Stimulated activated CD8-positive, alpha-beta memory T cell treated with anti-CD3 and anti-CD28 coated beads, Interleukin-15, amount 100 ng/mL, for 1 hour (primary cell): Measurements from ENCODE around the gene ADGRG6.
"Not testable (repeated sequence)": the region's sequence is repeated elsewhere in the genome, so short reads cannot be mapped to it uniquely, and the experiment has no call there.

ENCODE experiments used
- DNase-seq: peaks from one replicate; pipeline ENCODE4 v3.0.0-alpha.2; 2020; ENCODE audit warnings: low read depth

Gene ADGRG6

DNA sequence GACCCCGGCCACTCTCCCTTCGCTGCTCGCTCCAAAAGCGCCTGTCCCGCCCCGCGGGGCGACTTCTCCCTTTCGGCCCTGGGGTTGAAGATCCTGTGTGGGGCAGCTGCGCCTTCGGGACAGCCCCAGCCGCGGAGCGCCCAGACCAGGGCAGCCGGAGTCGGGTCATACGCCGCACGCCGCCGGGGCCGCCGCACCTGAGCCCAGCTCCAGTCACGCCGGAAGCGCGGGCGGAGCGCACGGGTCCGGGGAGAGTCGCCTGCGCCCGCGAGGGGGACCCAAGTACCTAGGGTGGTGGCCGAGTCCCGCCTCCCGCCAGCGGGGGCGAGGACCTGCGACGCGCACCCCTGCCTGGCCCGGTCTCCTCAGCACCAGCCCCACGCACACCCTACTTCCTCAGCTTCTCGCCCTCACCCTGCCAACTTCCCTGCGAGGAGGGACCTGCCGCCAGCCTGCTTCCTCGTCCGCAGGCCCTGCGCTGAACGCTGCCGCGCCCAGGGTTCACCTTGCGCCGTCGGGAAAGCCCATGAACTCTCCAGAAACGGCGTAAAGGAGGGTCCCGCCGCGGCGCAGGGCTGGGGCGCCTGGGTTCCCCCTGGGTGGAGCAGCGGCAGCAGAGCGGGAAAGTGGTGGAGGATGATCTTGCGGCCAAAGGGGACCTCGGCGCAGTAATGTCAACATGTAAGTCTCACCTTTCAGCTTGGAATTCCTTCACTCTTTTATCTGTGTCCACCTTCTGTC lies at the start of gene ADGRG6:
TSS of gene ADGRG6 (plus strand) at position 357 of the 741 bp plus-strand sequence. CDS start at position 680, 323 bp downstream.
- no peak for DNase-seq

DNA sequence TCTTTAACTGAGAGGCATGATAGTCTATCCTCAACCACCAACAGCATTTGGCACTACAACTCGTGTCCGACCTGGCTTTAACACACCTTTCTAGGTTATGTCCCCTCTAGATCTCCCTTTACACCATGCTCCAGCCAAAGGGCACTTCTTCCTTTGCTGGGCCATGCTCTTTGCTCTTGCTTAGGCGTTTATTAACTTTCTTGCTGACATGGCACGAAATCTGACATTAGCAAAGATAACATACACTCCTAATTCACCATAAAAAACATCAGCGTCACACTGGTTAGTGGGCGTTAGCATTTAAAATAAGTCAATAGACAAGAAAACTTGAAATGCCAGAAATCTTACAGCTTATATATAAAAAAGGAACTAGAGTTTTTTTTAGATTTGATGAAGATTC lies 47.3 kb upstream of the ADGRG6 start:
- DNase-seq = no peak

DNA sequence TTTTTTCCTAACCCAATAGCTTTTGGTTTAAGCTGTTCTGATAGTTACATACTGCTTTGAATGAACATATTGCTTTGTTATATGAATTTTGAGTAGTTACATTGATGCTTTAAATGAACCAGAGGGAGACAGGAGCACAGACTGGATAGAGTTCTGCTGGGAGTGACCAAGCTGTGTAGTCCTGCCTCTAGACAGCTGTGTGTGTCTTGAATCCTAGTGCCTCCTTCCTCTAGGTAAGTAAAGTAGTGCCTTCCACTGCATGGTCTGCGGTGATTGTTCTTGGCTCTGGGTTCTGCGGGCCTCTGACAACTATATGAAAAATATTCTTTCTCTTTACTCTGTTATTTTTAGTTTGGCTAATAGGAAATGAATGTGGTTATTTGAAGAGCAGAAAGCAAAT lies 46.0 kb upstream of the ADGRG6 start:
- DNase-seq = no peak

GRCh38 chr6:142258305-142258704 lies 43.5 kb upstream of the ADGRG6 start:
- no peak for DNase-seq

- DNase-seq = no peak
Measured at GRCh38 chr6:142258757-142259156, 43.0 kb upstream of the ADGRG6 start.

- no peak for DNase-seq
Measured at GRCh38 chr6:142260748-142261147, 41.1 kb upstream of the ADGRG6 start.

DNA sequence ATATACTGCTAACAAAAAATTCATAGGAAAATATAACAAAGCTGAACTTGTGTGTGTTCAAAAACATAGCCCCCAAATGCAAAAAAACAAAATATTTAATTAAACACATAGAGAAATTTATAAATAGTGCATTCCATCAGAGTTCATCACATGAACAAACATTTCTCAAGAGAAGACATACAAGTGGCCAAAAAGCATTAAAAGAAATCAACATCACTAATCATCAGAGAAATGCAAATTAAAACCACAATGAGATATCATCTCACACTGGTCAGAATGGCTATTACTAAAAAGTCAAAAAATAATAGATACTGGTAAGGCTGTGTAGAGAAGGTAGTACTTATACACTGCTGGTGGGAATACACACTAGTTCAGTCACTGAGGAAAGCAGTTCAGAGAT lies 39.6 kb upstream of the ADGRG6 start:
- DNase-seq = no peak

- no peak for DNase-seq
Measured at GRCh38 chr6:142265476-142265875, 36.3 kb upstream of the ADGRG6 start.

DNA sequence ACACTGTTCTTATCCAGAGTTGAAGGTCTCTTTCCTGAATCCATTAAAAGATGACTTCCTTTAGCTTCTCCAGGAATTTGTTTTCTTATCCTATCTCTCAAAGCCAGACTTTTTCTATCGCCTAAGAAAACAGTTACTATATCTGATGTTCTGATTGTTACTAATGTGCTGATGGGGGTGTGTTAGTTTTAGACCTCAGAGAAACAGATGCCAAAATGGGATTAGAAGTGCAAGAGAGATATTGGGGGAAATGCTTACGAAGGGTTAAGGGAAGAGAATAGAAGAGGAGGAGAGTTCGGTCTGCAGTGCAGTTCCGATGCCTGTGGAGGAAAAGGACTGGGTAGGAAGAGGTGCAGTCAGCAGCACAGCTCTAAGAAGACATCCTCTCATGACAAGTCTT lies 35.7 kb upstream of the ADGRG6 start:
- no peak for DNase-seq

DNA sequence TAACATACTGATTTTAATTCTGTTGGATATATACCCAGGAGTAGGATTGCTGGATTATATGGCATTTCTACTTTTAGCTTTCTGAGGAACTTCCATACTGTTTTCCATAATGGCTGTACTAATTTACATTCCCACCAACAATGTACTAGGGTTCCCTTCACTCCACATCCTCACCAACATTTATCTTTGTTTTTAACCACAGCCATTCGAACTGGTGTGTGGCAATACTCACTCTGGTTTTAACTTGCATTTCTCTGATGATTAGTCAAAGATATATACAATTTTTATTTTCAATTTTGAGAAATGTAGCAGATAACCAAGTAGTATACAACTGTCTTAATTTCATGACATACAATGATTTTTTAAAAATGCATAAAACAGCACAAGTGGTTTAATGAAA lies 30.3 kb upstream of the ADGRG6 start:
- no peak for DNase-seq

- no peak for DNase-seq
Measured at GRCh38 chr6:142274656-142275055, 27.2 kb upstream of the ADGRG6 start.

DNA sequence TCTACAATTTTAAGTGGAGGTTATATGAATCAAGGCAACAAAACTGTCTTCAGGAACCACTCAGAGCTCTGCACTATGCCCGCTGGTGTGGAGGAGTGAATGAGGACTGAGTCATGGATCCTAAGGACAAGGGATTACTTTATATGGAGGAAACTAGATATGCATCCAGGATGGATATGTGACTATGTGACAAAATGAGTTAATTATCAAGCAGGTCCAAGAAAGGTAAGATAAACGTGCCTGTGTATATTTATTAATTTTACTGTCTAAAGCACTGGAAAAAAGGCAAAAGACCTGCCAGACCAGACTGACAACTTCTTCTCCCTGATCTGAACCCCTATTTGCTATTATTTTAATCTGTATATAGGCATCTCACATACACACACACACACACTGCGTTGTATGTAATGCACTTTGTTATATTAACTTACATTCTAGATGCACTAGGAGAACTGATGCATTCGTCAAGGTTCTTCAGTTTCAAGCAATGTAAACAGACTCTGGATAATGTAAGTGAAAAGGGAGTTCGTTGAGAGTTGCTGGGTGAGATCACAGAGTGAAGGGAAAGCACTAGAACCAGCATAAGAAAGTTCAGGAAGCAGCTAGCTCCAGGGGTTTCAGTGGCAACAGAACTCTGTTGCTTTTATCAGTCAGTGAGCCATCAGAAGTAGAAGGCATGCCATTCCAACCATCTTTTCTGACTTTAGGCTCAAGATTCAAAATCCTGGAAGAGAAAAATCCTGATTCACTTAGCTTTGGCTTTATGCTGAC lies 26.4 kb upstream of the ADGRG6 start:
- no peak for DNase-seq

- no peak for DNase-seq
Measured at GRCh38 chr6:142276256-142276655, 25.6 kb upstream of the ADGRG6 start.

DNA sequence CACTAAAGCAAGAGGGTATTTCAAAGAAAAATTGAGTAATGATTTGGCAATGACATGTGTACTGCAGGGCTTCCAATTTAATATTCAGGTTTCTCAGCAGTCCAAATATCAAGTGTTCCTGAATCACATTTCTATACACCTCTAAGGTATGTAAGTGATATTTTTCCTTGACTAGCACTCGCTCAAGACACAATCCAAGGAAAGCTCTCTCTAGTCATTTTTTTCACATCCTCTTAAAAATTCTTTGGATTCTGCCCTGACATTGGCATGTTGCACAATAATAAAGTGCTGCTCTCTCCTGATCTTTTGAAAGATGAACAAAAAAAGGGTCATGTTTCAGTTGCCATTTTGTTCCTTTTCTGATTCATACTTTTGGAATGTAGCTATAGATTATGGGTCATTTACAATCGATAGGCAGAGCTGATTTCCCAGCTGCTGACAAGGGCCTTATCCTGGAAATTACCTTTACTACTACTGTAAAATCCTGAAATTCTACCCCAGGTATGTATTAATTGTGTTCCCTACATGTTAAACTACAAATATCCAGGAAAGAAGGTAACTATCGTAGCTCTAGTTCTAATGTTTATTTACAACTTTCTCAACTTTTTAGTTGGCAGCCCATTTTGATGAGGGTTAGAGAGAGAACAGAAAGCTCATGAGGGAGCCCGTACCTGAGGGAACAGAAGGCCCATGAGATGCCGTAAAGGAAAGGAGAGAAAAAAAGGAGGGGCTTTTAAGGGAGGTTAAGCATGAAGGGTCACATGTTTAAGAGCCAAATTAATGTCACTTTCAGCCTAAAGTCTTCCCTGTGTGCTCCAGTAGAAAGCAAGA lies 22.2 kb upstream of the ADGRG6 start:
- no peak for DNase-seq

DNA sequence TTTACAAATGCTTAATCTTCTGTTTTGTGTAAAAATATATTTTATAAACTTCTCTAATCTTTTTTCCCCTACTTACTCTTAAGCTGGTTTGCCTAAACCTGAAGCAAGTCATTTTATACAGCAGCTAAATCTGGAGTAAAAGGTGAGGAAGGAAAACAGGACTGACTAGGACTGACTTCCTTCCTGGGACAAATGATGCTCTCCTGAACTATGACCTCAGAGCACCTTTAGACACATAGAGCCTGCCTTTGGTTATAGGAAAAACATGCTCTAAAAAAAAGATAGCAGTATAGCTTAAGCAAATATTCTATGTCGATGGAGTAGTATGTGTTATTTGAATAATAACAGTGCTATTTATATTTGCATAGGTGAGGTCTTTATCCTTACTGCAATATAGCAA lies 21.5 kb upstream of the ADGRG6 start:
- no peak for DNase-seq

- DNase-seq = no peak
Measured at GRCh38 chr6:142280927-142281326, 20.9 kb upstream of the ADGRG6 start.

DNA sequence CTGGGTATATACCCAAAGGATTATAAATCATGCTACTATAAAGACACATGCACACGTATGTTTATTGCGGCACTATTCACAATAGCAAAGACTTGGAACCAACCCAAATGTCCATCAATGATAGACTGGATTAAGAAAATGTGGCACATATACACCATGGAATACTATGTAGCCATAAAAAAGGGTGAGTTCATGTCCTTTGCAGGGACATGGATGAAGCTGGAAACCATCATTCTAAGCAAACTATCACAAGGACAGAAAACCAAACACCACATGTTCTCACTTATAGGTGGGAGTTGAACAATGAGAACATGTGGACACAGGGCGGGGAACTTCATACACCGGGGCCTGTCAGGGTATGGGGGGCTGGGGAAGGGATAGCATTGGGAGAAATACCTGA lies 18.7 kb upstream of the ADGRG6 start:
- not testable (repeated sequence) for DNase-seq

DNA sequence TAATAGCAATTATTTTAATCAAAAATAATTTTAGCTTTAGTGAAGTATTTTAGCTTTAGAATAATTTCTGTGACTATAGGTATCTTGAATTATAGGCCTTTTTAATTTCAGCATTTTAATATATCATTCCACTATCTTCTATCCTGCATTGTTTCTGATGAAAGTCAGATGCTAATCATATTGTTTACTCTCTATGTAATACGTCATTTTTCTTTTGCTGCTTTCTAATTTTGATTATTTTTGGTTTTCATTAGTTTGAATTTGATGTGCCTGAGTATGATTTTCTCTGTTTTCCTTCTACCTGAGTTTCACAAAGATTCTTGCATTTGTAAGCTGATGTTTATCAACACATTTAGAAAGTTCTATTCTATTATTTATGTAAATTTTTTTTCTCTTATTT lies 17.4 kb upstream of the ADGRG6 start:
- no peak for DNase-seq

GRCh38 chr6:142285235-142286087 lies 16.3 kb upstream of the ADGRG6 start:
- DNase-seq = no peak

GRCh38 chr6:142286088-142286409 lies 15.8 kb upstream of the ADGRG6 start:
- DNase-seq = no peak

DNA sequence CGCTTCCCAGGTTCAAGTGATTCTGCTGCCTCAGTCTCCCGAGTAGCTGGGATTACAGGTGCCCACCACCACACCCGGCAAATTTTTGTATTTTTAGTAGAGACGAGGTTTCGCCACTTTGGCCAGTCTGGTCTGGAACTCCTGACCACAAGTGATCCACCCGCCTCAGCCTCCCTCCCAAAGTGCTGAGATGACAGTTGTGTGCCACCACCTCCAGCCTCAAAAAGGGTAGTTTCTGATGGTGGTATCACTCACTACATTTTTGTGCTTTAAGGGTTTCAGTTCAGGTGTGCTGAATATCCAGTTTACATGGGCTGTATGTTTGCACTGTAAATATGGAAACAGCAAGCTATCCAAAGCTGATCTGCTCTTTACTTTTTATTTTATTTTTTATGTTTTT lies 12.1 kb upstream of the ADGRG6 start:
- DNase-seq = no peak

DNA sequence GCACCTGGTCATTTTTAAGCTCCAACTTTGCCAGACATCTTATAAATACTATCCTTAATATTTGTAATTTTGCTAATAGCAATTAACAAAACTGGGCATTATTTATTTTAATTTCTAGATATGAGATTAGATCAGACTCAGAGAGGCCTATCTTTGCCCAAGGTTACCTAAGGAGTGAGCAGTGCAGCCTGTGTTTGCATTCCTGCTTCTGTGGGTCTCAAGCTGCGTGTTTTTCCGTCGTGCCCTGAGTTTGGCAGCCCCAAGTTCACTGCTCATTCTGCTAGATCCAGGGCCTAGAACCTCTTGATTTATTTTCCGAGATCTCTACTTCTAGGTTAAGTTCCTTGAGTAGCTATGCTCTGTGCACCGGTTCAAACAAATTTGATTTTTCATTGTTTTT lies 11.0 kb upstream of the ADGRG6 start:
- no peak for DNase-seq
